SH-SY5Y (cell line): Measurements from ENCODE around the gene KRTAP19-2.

ENCODE experiments used
- GATA2 ChIP-seq: IDR thresholded peaks from 2 replicates; pipeline ENCODE4 v1.6.1; 2011; ENCODE audit warnings: mild to moderate bottlenecking, low read depth, low read length
- GATA3 ChIP-seq: IDR thresholded peaks from 2 replicates; pipeline ENCODE4 v1.6.1; 2011; ENCODE audit warnings: low read depth, mild to moderate bottlenecking, low read length, moderate library complexity

GRCh38 chr21:30486180-30486579, 1.1 kb downstream of the KRTAP19-2 start:
- TF ChIP-seq GATA2 (no peak), GATA3 (no peak)
